Measurements from ENCODE around the gene TLCD1.

- peak; percentile 40 for TF ChIP-seq CTCF (conservative IDR thresholded peaks at IDR 0.05; ENCODE audit: low read length)
- no peak for TF ChIP-seq EZH2phosphoT487 (IDR thresholded peaks at IDR 0.05; ENCODE audit: borderline replicate concordance)
Observed at GRCh38 chr17:28712032-28712704, 13.9 kb downstream of the TLCD1 start.

All from Loucy (cell line).